Islet precursor cell (in vitro differentiated cells): ENCODE data around the gene KRTAP12-4.
"Not testable (repeated sequence)": the region's sequence is repeated elsewhere in the genome, so short reads cannot be mapped to it uniquely, and the experiment has no call there.

ENCODE experiments used
- DNase-seq: peaks from one replicate; pipeline ENCODE4 v3.0.0-alpha.2; 2018

KRTAP12-4 gene

GRCh38 chr21:44653656-44654575, 543 bp downstream of the KRTAP12-4 start:
- no peak for DNase-seq

GRCh38 chr21:44653123-44653522, 1.3 kb downstream of the KRTAP12-4 start:
- no peak for DNase-seq

GRCh38 chr21:44650973-44651675, 3.3 kb downstream of the KRTAP12-4 start:
- no peak for DNase-seq

GRCh38 chr21:44650265-44650972, 4.0 kb downstream of the KRTAP12-4 start:
- no peak for DNase-seq

GRCh38 chr21:44649521-44650100, 4.8 kb downstream of the KRTAP12-4 start:
- no peak for DNase-seq

GRCh38 chr21:44648557-44649311, 5.7 kb downstream of the KRTAP12-4 start:
- no peak for DNase-seq

- no peak for DNase-seq
Observed at GRCh38 chr21:44647222-44647552, 7.3 kb downstream of the KRTAP12-4 start.

- DNase-seq: not testable (repeated sequence)
Observed at GRCh38 chr21:44646366-44647221, 7.9 kb downstream of the KRTAP12-4 start, which contains the start of gene KRTAP10-11. TSS of gene KRTAP10-11 (plus strand) at chr21:44646414. CDS start at chr21:44646459, 45 bp downstream.

GRCh38 chr21:44644878-44645277, 9.6 kb downstream of the KRTAP12-4 start:
- DNase-seq: no peak

- no peak for DNase-seq
Observed at GRCh38 chr21:44643741-44644310, 10.6 kb downstream of the KRTAP12-4 start.

GRCh38 chr21:44640761-44641160, 13.7 kb downstream of the KRTAP12-4 start:
- DNase-seq: no peak

- DNase-seq: no peak
Observed at GRCh38 chr21:44639331-44639655, 15.2 kb downstream of the KRTAP12-4 start.

GRCh38 chr21:44638506-44639330, 15.7 kb downstream of the KRTAP12-4 start:
- DNase-seq: not testable (repeated sequence)

GRCh38 chr21:44637851-44638348, 16.6 kb downstream of the KRTAP12-4 start:
- DNase-seq: not testable (repeated sequence)

- DNase-seq: no peak
Observed at GRCh38 chr21:44637018-44637850, 17.2 kb downstream of the KRTAP12-4 start, which contains the start of gene KRTAP10-10. TSS of gene KRTAP10-10 (plus strand) at chr21:44637356. CDS start at chr21:44637418, 62 bp downstream.

GRCh38 chr21:44636209-44637017, 18.0 kb downstream of the KRTAP12-4 start:
- no peak for DNase-seq

- no peak for DNase-seq
Observed at GRCh38 chr21:44632067-44632466, 22.4 kb downstream of the KRTAP12-4 start.

GRCh38 chr21:44630440-44630839, 24.0 kb downstream of the KRTAP12-4 start:
- no peak for DNase-seq
